DMS 273 (cell line): Measurements from ENCODE around the gene CHMP5.

Source experiments
- DNase-seq: peaks from one replicate; lab custom pipeline; 2025; ENCODE audit not compliant: unreplicated experiment; lab: John Stamatoyannopoulos, UW

The CHMP5 gene

GRCh38 chr9:33264473-33265177 lies at the start of gene CHMP5, which contains the start of gene BAG1:
Gene CHMP5, plus strand, starts transcription at chr9:33265049. Its CDS starts 30 bp downstream, at chr9:33265079.
Gene BAG1, minus strand, starts transcription at chr9:33264708.
- peak; percentile 99 for DNase-seq

GRCh38 chr9:33220681-33221567 lies 43.9 kb upstream of the CHMP5 start:
- no peak for DNase-seq

GRCh38 chr9:33221568-33221884 lies 43.3 kb upstream of the CHMP5 start:
- DNase-seq = no peak

- DNase-seq = peak; percentile 34
Measured at GRCh38 chr9:33222031-33222430, 42.8 kb upstream of the CHMP5 start.

GRCh38 chr9:33223696-33224095 lies 41.2 kb upstream of the CHMP5 start:
- DNase-seq = peak; percentile 30

- DNase-seq = peak; percentile 83
Measured at GRCh38 chr9:33225319-33226147, 39.3 kb upstream of the CHMP5 start.

GRCh38 chr9:33227008-33227398 lies 37.8 kb upstream of the CHMP5 start:
- no peak for DNase-seq

GRCh38 chr9:33227741-33228140 lies 37.1 kb upstream of the CHMP5 start:
- no peak for DNase-seq

GRCh38 chr9:33228606-33229005 lies 36.2 kb upstream of the CHMP5 start:
- no peak for DNase-seq

- DNase-seq = peak; percentile 54
Measured at GRCh38 chr9:33229359-33230114, 35.3 kb upstream of the CHMP5 start.

GRCh38 chr9:33230756-33231622 lies 33.9 kb upstream of the CHMP5 start:
- DNase-seq = no peak

- DNase-seq = peak; percentile 38
Measured at GRCh38 chr9:33231623-33231942, 33.3 kb upstream of the CHMP5 start.

GRCh38 chr9:33232815-33233214 lies 32.0 kb upstream of the CHMP5 start:
- no peak for DNase-seq

- peak; percentile 99 for DNase-seq
Measured at GRCh38 chr9:33233626-33234342, 31.1 kb upstream of the CHMP5 start.

GRCh38 chr9:33234511-33235467 lies 30.1 kb upstream of the CHMP5 start:
- peak; percentile 53 for DNase-seq

GRCh38 chr9:33236571-33236970 lies 28.3 kb upstream of the CHMP5 start:
- DNase-seq = no peak

GRCh38 chr9:33239921-33240320 lies 24.9 kb upstream of the CHMP5 start, which contains the start of gene SPINK4:
Gene SPINK4, plus strand, starts transcription at chr9:33240167. Its CDS starts 42 bp downstream, at chr9:33240209.
- peak; percentile 95 for DNase-seq

GRCh38 chr9:33241298-33241697 lies 23.6 kb upstream of the CHMP5 start:
- DNase-seq = peak; percentile 12
